ENCODE data around the gene TMEM31.

- TF ChIP-seq EZH2phosphoT487 (IDR thresholded peaks at IDR 0.05; ENCODE audit: borderline replicate concordance): no peak
- TF ChIP-seq CTCF (conservative IDR thresholded peaks at IDR 0.05; ENCODE audit: low read length): no peak
These were observed 20.2 kb downstream of the TMEM31 start for GRCh38 chrX:103730796-103731493.
